ENCODE data around the gene SIK3.
"Not testable (repeated sequence)": the region's sequence is repeated elsewhere in the genome, so short reads cannot be mapped to it uniquely, and the experiment has no call there.

Gene SIK3

GRCh38 chr11:117042689-117043088 lies 55.5 kb downstream of the SIK3 start:
- DNase-seq = no peak

GRCh38 chr11:117039900-117040299 lies 58.3 kb downstream of the SIK3 start:
- no peak for DNase-seq

GRCh38 chr11:117039270-117039669 lies 59.0 kb downstream of the SIK3 start:
- DNase-seq = no peak

- DNase-seq = no peak
Observed at GRCh38 chr11:117037975-117038350, 60.3 kb downstream of the SIK3 start.

- no peak for DNase-seq
Observed at GRCh38 chr11:117037279-117037974, 60.8 kb downstream of the SIK3 start.

- no peak for DNase-seq
Observed at GRCh38 chr11:117034901-117035300, 63.3 kb downstream of the SIK3 start.

- no peak for DNase-seq
Observed at GRCh38 chr11:117026593-117027330, 71.5 kb downstream of the SIK3 start.

GRCh38 chr11:117023707-117024106 lies 74.5 kb downstream of the SIK3 start:
- not testable (repeated sequence) for DNase-seq

GRCh38 chr11:117023178-117023577 lies 75.0 kb downstream of the SIK3 start:
- no peak for DNase-seq

- no peak for DNase-seq
Observed at GRCh38 chr11:117022526-117022925, 75.7 kb downstream of the SIK3 start.

- no peak for DNase-seq
Observed at GRCh38 chr11:117020869-117021564, 77.2 kb downstream of the SIK3 start.

- DNase-seq = no peak
Observed at GRCh38 chr11:117020287-117020686, 77.9 kb downstream of the SIK3 start.

- no peak for DNase-seq
Observed at GRCh38 chr11:117019871-117020270, 78.4 kb downstream of the SIK3 start.

- no peak for DNase-seq
Observed at GRCh38 chr11:117017456-117017855, 80.8 kb downstream of the SIK3 start.

GRCh38 chr11:117016747-117017146 lies 81.5 kb downstream of the SIK3 start:
- no peak for DNase-seq

- DNase-seq = no peak
Observed at GRCh38 chr11:117016246-117016645, 82.0 kb downstream of the SIK3 start.

GRCh38 chr11:117011541-117011898 lies 86.7 kb downstream of the SIK3 start:
- DNase-seq = no peak

- DNase-seq = no peak
Observed at GRCh38 chr11:117010808-117011540, 87.3 kb downstream of the SIK3 start.

- DNase-seq = no peak
Observed at GRCh38 chr11:117009905-117010605, 88.2 kb downstream of the SIK3 start.

GRCh38 chr11:117005758-117006157 lies 92.5 kb downstream of the SIK3 start:
- DNase-seq = no peak

- DNase-seq = no peak
Observed at GRCh38 chr11:117002639-117003299, 95.5 kb downstream of the SIK3 start.

Data from DMS153 (cell line).